Heart left ventricle (tissue), 13 donors: ENCODE data around the gene WRAP73.

Source experiments
- CTCF ChIP-seq, 12 donors: fragments of 200-600 bp; sonication (generic) in 4 of 12; IDR thresholded peaks; one replicate each; pipeline versions ENCODE4 v1.5.0 to v1.8.0; 2018 to 2022; ENCODE audit warnings: antibody characterized with exemption in 12 of 12, mild to moderate bottlenecking in 5 of 12
- POLR2A ChIP-seq, 2 donors: fragments of 450-650 bp; IDR thresholded peaks; one replicate each; pipeline ENCODE4 v1.6.1; 2017; ENCODE audit warnings: antibody characterized with exemption in 2 of 2, mild to moderate bottlenecking in 2 of 2, moderate library complexity in 2 of 2
- donor health status: ischemic (EF 13 %, LVEDD 7.1; RV severe dilation, severe dysfunction).
- donor health status: DM: no; HTN: yes; CAD: no.
- donor health status: DM: no; HTN: no; CAD: no.
- donor health status: ischemic (EF 25% LVEDD 6.9; RV normal size, moderate dysfunction).
- donor health status: ischemic (EF 25% LVEDD 5.7; RV mildly dilated, moderate dysfunction).
- donor health status: ischemic (EF 35%, LVEDD 5.7; RV mildly dilated, moderate dysfunction).
- donor health status: nonischemic (EF 11% LVEDD 7.7; RV severe dilation, severe dysfunction).
- donor health status: DM: yes; HTN: yes; CAD: no.
- donor health status: PGD.
- donor health status: ischemic (EF 29% LVEDD 5.4; RV normal size, mild dysfunction).
- donor health status: nonischemic (EF 23%, LVEDD 6.1; RV moderate dilation, normal function).

DNA sequence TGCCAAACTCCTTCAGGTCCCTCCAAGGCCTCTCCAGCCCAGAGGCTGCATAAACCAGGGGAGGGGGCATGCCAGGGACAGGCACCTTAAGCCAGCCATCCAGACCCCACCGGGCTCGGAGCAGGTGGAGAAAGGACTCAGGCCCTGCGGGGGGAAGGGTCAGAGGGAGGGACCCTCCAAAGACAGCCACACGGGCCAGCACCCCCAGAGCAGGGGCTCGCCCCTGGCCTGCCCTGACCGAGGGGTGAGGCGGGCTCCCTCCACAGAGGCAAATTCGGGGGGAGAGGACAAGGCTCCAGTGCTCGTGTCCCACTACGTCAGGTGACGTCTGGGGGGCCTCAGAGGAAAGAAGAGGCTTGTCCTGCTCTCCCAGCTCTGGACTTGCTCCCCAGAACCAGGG lies 46.7 kb downstream of the WRAP73 start:
- no peak for TF ChIP-seq CTCF (IDR thresholded peaks at IDR 0.05)
- TF ChIP-seq POLR2A (IDR thresholded peaks at IDR 0.05) = no peak
